ENCODE results near the gene ZDHHC21.

GRCh38 chr9:14563902-14564624, 129.2 kb downstream of the ZDHHC21 start:
- TF ChIP-seq CTCF (IDR thresholded peaks at IDR 0.05) (no peak), POLR2A (IDR thresholded peaks at IDR 0.05) (no peak)

Measured in testis (tissue), 2 donors.